IMR-90 (cell line): ENCODE results near the gene SENP6. TPM values are rescaled to one million over a fixed set of nuclear protein-coding genes. Genes with fewer than 3 reads are reported as not detected.

Experiments used
- ATAC-seq: fragments of 200-7000 bp; cut with Tn5 transposase; 2 replicates; pipeline ENCODE4 v1.9.1; 2020; ENCODE audit warnings: low read depth, mild to moderate bottlenecking, moderate library complexity
- BruUV-seq: library from RNA; stranded (reverse); fragments of 400-500 nt; replicated peaks from 2 replicates; lab custom pipeline; 2021; lab: Mats Ljungman, UMichigan
- CTCF ChIA-PET: fragments of 300-600 bp; formaldehyde crosslinking; extraction: SDS; loops from one replicate; lab custom pipeline; 2021; ENCODE audit warnings: antibody characterized with exemption; lab: Yijun Ruan, JAX
- POLR2A ChIA-PET: fragments of 300-600 bp; sonication (Branson Sonifier 250); formaldehyde crosslinking; loops from one replicate; lab custom pipeline; 2022; ENCODE audit warnings: antibody characterized with exemption; ENCODE audit not compliant: unreplicated experiment; lab: Charles Lee
- DNase-seq: peaks from one replicate; pipeline ENCODE4 v3.0.0; 2013
- H2AFZ ChIP-seq: replicated peaks from 2 replicates; pipeline ENCODE3; 2013; ENCODE audit warnings: low read length, mild to moderate bottlenecking; ENCODE audit not compliant: poor library complexity
- H2AK5ac ChIP-seq: 2 replicates; pipeline ENCODE4 v1.6.1; 2013; ENCODE audit warnings: low read depth, low read length, inconsistent platforms
- H2AK9ac ChIP-seq: replicated peaks from 2 replicates; pipeline ENCODE3; 2013; ENCODE audit warnings: mild to moderate bottlenecking, low read depth, low read length, moderate library complexity; ENCODE audit not compliant: poor library complexity
- H2BK120ac ChIP-seq: 2 replicates; pipeline ENCODE4 v1.6.1; 2013; ENCODE audit warnings: low read depth, low read length, inconsistent platforms
- H2BK15ac ChIP-seq: 3 replicates; pipeline ENCODE4 v1.6.1; 2013; ENCODE audit warnings: low read depth, low read length, inconsistent platforms
- H2BK20ac ChIP-seq: 2 replicates; pipeline ENCODE4 v1.6.1; 2013; ENCODE audit warnings: low read depth, mild to moderate bottlenecking, inconsistent platforms, low read length, moderate library complexity
- H2BK5ac ChIP-seq: 2 replicates; pipeline ENCODE4 v1.6.1; 2013; ENCODE audit warnings: mild to moderate bottlenecking, low read depth, low read length, inconsistent platforms; ENCODE audit not compliant: poor library complexity, severe bottlenecking
- H3K14ac ChIP-seq: replicated peaks from 2 replicates; pipeline ENCODE4 v1.6.1; 2013; ENCODE audit warnings: low read depth, low read length, inconsistent platforms
- H3K18ac ChIP-seq: 2 replicates; pipeline ENCODE4 v1.6.1; 2013; ENCODE audit warnings: low read depth, low read length, control low read depth
- H3K23ac ChIP-seq: 2 replicates; pipeline ENCODE4 v1.6.1; 2013; ENCODE audit warnings: low read depth, low read length, inconsistent platforms
- H3K27ac ChIP-seq: 2 replicates; pipeline ENCODE4 v1.5.1; 2013; ENCODE audit warnings: mild to moderate bottlenecking, control low read depth, low read length; ENCODE audit not compliant: insufficient read depth
- H3K27me3 ChIP-seq: 2 replicates; pipeline ENCODE4 v1.6.1; 2013; ENCODE audit warnings: low read length; ENCODE audit not compliant: control insufficient read depth, insufficient read depth
- H3K36me3 ChIP-seq: 2 replicates; pipeline ENCODE4 v1.6.1; 2013; ENCODE audit warnings: low read length, mixed read lengths; ENCODE audit not compliant: control insufficient read depth, insufficient read depth
- H3K4ac ChIP-seq: 2 replicates; pipeline ENCODE4 v1.6.1; 2013; ENCODE audit warnings: low read depth, low read length, inconsistent platforms
- H3K4me1 ChIP-seq: 2 replicates; pipeline ENCODE4 v1.6.1; 2013; ENCODE audit warnings: low read length, mixed read lengths; ENCODE audit not compliant: control insufficient read depth, insufficient read depth
- H3K4me2 ChIP-seq: 2 replicates; pipeline ENCODE4 v1.6.1; 2013; ENCODE audit warnings: low read depth, mild to moderate bottlenecking, control low read depth, low read length, moderate library complexity
- H3K4me3 ChIP-seq: 2 replicates; pipeline ENCODE4 v1.5.1; 2013; ENCODE audit warnings: low read depth, mild to moderate bottlenecking, control low read depth, low read length, moderate library complexity; ENCODE audit not compliant: insufficient read depth
- H3K56ac ChIP-seq: 2 replicates; pipeline ENCODE4 v1.6.1; 2013; ENCODE audit warnings: low read length, inconsistent platforms; ENCODE audit not compliant: insufficient read depth; ENCODE audit errors: extremely low read depth
- H3K79me1 ChIP-seq, 2 experiments: 2 replicates each; pipeline ENCODE4 v1.6.1; 2013; ENCODE audit warnings: low read length in 2 of 2, inconsistent platforms in 1 of 2, low read depth in 1 of 2
- H3K9ac ChIP-seq: 2 replicates; pipeline ENCODE4 v1.6.1; 2013; ENCODE audit warnings: low read depth, low read length, control low read depth
- H3K9me1 ChIP-seq: 2 replicates; pipeline ENCODE4 v1.6.1; 2013; ENCODE audit warnings: low read length, inconsistent platforms; ENCODE audit not compliant: insufficient read depth
- H3K9me3 ChIP-seq: 2 replicates; pipeline ENCODE4 v1.6.1; 2013; ENCODE audit warnings: low read length; ENCODE audit not compliant: control insufficient read depth, insufficient read depth
- H4K20me1 ChIP-seq: 2 replicates; pipeline ENCODE4 v1.6.1; 2013; ENCODE audit warnings: low read length, inconsistent platforms; ENCODE audit not compliant: insufficient read depth
- H4K5ac ChIP-seq: 2 replicates; pipeline ENCODE4 v1.6.1; 2013; ENCODE audit warnings: mild to moderate bottlenecking, low read depth, low read length, control low read depth
- H4K8ac ChIP-seq, 2 experiments: 2 replicates each; pipeline ENCODE4 v1.6.1; 2013; ENCODE audit warnings: low read depth in 2 of 2, low read length in 2 of 2, control low read depth in 1 of 2, inconsistent platforms in 1 of 2
- H4K91ac ChIP-seq: 2 replicates; pipeline ENCODE4 v1.6.1; 2013; ENCODE audit warnings: low read depth, low read length, inconsistent platforms; ENCODE audit not compliant: insufficient read depth
- CEBPB ChIP-seq: IDR thresholded peaks from 2 replicates; pipeline ENCODE4 v1.6.1; 2012; ENCODE audit warnings: low read depth, low read length, improper control_type of control experiment
- CHD1 ChIP-seq: IDR thresholded peaks from 2 replicates; pipeline ENCODE4 v1.6.1; 2012; ENCODE audit warnings: low read depth, low read length, improper control_type of control experiment
- MXI1 ChIP-seq: IDR thresholded peaks from 2 replicates; pipeline ENCODE4 v1.6.1; 2012; ENCODE audit warnings: low read depth, mild to moderate bottlenecking, low read length, moderate library complexity, borderline replicate concordance
- RAD21 ChIP-seq: IDR thresholded peaks from 2 replicates; pipeline ENCODE4 v1.6.1; 2012; ENCODE audit warnings: low read length, improper control_type of control experiment
- WGBS, 2 experiments: methylation state at CpG; one replicate each; pipeline versions ENCODE4 v1.1.5 to v1.1.7; 2013; ENCODE audit warnings: missing lambda C conversion rate in 2 of 2; ENCODE audit not compliant: insufficient read length in 1 of 2; ENCODE audit errors: extremely low coverage in 2 of 2; 5-methylcytosine and 5-hydroxymethylcytosine counted together
- dilution Hi-C: fragments of 300-500 bp; cut with HindIII; formaldehyde crosslinking; loops from one replicate; pipeline ENCODE4 v1.14.3; 2018; ENCODE audit warnings: low sequenced_read_pairs; ENCODE audit not compliant: unreplicated experiment
- in situ Hi-C: fragments of 300-500 bp; cut with MboI; formaldehyde crosslinking; loops from 3 replicates; pipeline ENCODE4 v1.14.3; 2019; ENCODE audit warnings: low sequenced_read_pairs, inconsistent platforms, mixed read lengths
- intact Hi-C: fragments of 100-400 bp; cut with micrococcal nuclease; formaldehyde crosslinking; loops from 2 replicates; pipeline ENCODE4 v1.10.0; 2022
- polyA plus RNA-seq, 3 experiments: library from polyadenylated mRNA; depleted of rRNA; stranded (reverse); fragments of >200 nt; gene quantifications; 2 replicates each; pipeline ENCODE4 v1.2.3, GENCODE V29; 2012; ENCODE audit warnings: low replicate concordance in 1 of 3
- total RNA-seq: library from RNA; depleted of rRNA; stranded (reverse); fragments of >200 nt; gene quantifications from 2 replicates; pipeline ENCODE4 v1.2.3, GENCODE V29; 2012

The SENP6 gene
- total and polyA plus RNA-seq, 2 of the 4 experiments (the other 2 are of a cell fraction) = 23.1 to 25.8 TPM

GRCh38 chr6:75602246-75603105, 796 bp downstream of the SENP6 start:
- POLR2A ChIA-PET = interaction anchor here (0.6 kb wide), 1 partner anchor 210 kb away, joined by 3 read pairs; no protein-coding TSS in a partner anchor
- H2BK20ac ChIP-seq = no peak overlapping the region
- peak overlapping the region; percentile 82 to 100 for H4K8ac ChIP-seq
- peak overlapping the region; percentile 96 for H3K27ac ChIP-seq
- peak overlapping the region; percentile 97 for H3K9ac ChIP-seq
- H3K9me1 ChIP-seq = no peaks in the 10 kb centered on the region; the same call in 1 of the 2 replicates
- peak overlapping the region; percentile 74 for H2BK120ac ChIP-seq
- CTCF ChIA-PET = no interaction called here
- DNase-seq = peak; percentile 42
- H2BK15ac ChIP-seq = 0 out of 3 replicates have a peak overlapping the region, but pooled peaks have one; percentile 18
- WGBS, 2 experiments = 0% methylated on average over 5 of the region's 70 CpGs; no CpG with 5 or more reads in 1 of the 2 experiments
- peak overlapping the region; percentile 86 for H3K18ac ChIP-seq
- peak overlapping the region; percentile 96 for H2BK5ac ChIP-seq
- H4K91ac ChIP-seq = peak overlapping the region; percentile 88
- H3K79me1 ChIP-seq = peaks cover 0 to 44% of the 10 kb centered on the region in 2 experiments; a peak in 2 of 4 replicates
- in situ Hi-C loops (no loop called here), dilution Hi-C loops (no loop called here), intact Hi-C loops (no loop called here)
- H2AFZ ChIP-seq = peak overlapping the region; percentile 92
- H2AK9ac ChIP-seq = peak overlapping the region; percentile 89
- peak overlapping the region; percentile 95 for H3K14ac ChIP-seq
- no peaks in the 10 kb centered on the region for H3K36me3 ChIP-seq
- H3K56ac ChIP-seq = peak overlapping the region; percentile 96
- peak; percentile 43; the same call in 1 of the 2 replicates for TF ChIP-seq CHD1
- peak; percentile 14; the same call in 1 of the 2 replicates for TF ChIP-seq MXI1
- no peak for TF ChIP-seq CEBPB
- no peak for TF ChIP-seq RAD21
- H2AK5ac ChIP-seq = peak overlapping the region; percentile 41
- peaks cover 40% of the 10 kb centered on the region for H4K20me1 ChIP-seq
- peak; percentile 59 for ATAC-seq
- no peaks in the 10 kb centered on the region for H3K9me3 ChIP-seq
- H3K23ac ChIP-seq = peak overlapping the region; percentile 98
- H3K4me2 ChIP-seq = peak overlapping the region; percentile 100
- H3K4me1 ChIP-seq = peaks cover 1% of the 10 kb centered on the region; the same call in 1 of the 2 replicates
- no peaks in the 10 kb centered on the region for H3K27me3 ChIP-seq
- H4K5ac ChIP-seq = peak overlapping the region; percentile 80
- peak overlapping the region; percentile 93 for H3K4ac ChIP-seq
- no TSS peak for BruUV-seq
- H3K4me3 ChIP-seq = peak overlapping the region; percentile 96
